DND-41 (cell line): Measurements from ENCODE around the gene PRICKLE3.

Experiments
- ATAC-seq: fragments of 200-7000 bp; cut with Tn5 transposase; 3 replicates; pipeline ENCODE4 v1.9.1; 2021; ENCODE audit warnings: low read depth; ENCODE audit not compliant: insufficient read depth
- DNase-seq: peaks from one replicate; pipeline ENCODE4 v3.0.0-alpha.2; 2020
- H2AFZ ChIP-seq: 2 replicates; pipeline ENCODE4 v1.6.0; 2012; ENCODE audit warnings: low read depth, low read length
- H3K27ac ChIP-seq: 2 replicates; pipeline ENCODE4 v1.5.1; 2012; ENCODE audit warnings: low read length, inconsistent platforms
- H3K27me3 ChIP-seq: fragments of 200-600 bp; sonication (generic); 2 replicates; pipeline ENCODE4 v1.6.0; 2012; ENCODE audit warnings: low read length, mild to moderate bottlenecking, inconsistent platforms; ENCODE audit not compliant: insufficient read depth, poor library complexity
- H3K36me3 ChIP-seq: 2 replicates; pipeline ENCODE4 v1.5.1; 2012; ENCODE audit warnings: low read length, inconsistent platforms; ENCODE audit not compliant: insufficient read depth
- H3K4me1 ChIP-seq: 2 replicates; pipeline ENCODE4 v1.5.1; 2012; ENCODE audit warnings: mild to moderate bottlenecking, low read length; ENCODE audit not compliant: insufficient read depth
- H3K4me2 ChIP-seq: 2 replicates; pipeline ENCODE4 v1.6.0; 2012; ENCODE audit warnings: mild to moderate bottlenecking, moderate library complexity, low read length, inconsistent platforms; ENCODE audit not compliant: insufficient read depth
- H3K4me3 ChIP-seq, 2 experiments: fragments of 200-600 bp in 1 of 2; shearing (Covaris generic) in 1 of 2; 2 replicates each; pipeline ENCODE4 v1.5.1; 2012 to 2016; ENCODE audit warnings: inconsistent platforms in 2 of 2, low read length in 2 of 2, mild to moderate bottlenecking in 2 of 2, low read depth in 1 of 2, moderate library complexity in 1 of 2
- H3K79me2 ChIP-seq: 2 replicates; pipeline ENCODE4 v1.6.0; 2012; ENCODE audit warnings: low read length, inconsistent platforms; ENCODE audit not compliant: insufficient read depth
- H3K9ac ChIP-seq: 2 replicates; pipeline ENCODE4 v1.6.0; 2012; ENCODE audit warnings: low read depth, mild to moderate bottlenecking, inconsistent platforms, low read length, moderate library complexity
- H3K9me3 ChIP-seq: 2 replicates; pipeline ENCODE4 v1.5.1; 2012; ENCODE audit warnings: low read length, moderate library complexity, mild to moderate bottlenecking, inconsistent platforms; ENCODE audit not compliant: insufficient read depth, severe bottlenecking
- H4K20me1 ChIP-seq: 2 replicates; pipeline ENCODE4 v1.6.0; 2012; ENCODE audit warnings: low read length; ENCODE audit not compliant: insufficient read depth
- CTCF ChIP-seq: IDR thresholded peaks from 2 replicates; pipeline ENCODE4 v1.5.1; 2012; ENCODE audit warnings: borderline replicate concordance, low read length, moderate library complexity, mild to moderate bottlenecking; ENCODE audit not compliant: poor library complexity, severe bottlenecking; ENCODE audit errors: extremely low read depth
- EZH2 ChIP-seq: IDR thresholded peaks from 3 replicates; pipeline ENCODE4 v1.6.1; 2012; ENCODE audit warnings: borderline replicate concordance, low read depth, mild to moderate bottlenecking, moderate library complexity, low read length, inconsistent platforms; ENCODE audit not compliant: severe bottlenecking

The PRICKLE3 gene

GRCh38 chrX:49178537-49178936, 7.6 kb downstream of the PRICKLE3 start:
- H3K4me1 ChIP-seq: no peaks in the 10 kb centered on the region
- TF ChIP-seq EZH2: no peak
- no peak for TF ChIP-seq CTCF
- no peak overlapping the region for H3K27ac ChIP-seq
- peaks cover 41% of the 10 kb centered on the region for H3K36me3 ChIP-seq
- H3K4me2 ChIP-seq: no peak overlapping the region
- H3K27me3 ChIP-seq: no peaks in the 10 kb centered on the region
- no peaks in the 10 kb centered on the region for H4K20me1 ChIP-seq
- no peak overlapping the region for H3K9ac ChIP-seq
- no peaks in the 10 kb centered on the region for H3K9me3 ChIP-seq
- H3K79me2 ChIP-seq: no peaks in the 10 kb centered on the region
- DNase-seq (no peak), ATAC-seq (no peak)
- H3K4me3 ChIP-seq: no peak overlapping the region
- no peak overlapping the region for H2AFZ ChIP-seq

GRCh38 chrX:49177873-49178480, 8.2 kb downstream of the PRICKLE3 start:
- H4K20me1 ChIP-seq: peaks cover 4% of the 10 kb centered on the region; the same call in 1 of the 2 replicates
- H3K4me3 ChIP-seq: no peak overlapping the region
- H3K9me3 ChIP-seq: no peaks in the 10 kb centered on the region
- H3K27ac ChIP-seq: no peak overlapping the region
- no peaks in the 10 kb centered on the region for H3K27me3 ChIP-seq
- peaks cover 5% of the 10 kb centered on the region for H3K4me1 ChIP-seq
- H3K79me2 ChIP-seq: peaks cover 3% of the 10 kb centered on the region
- H3K9ac ChIP-seq: no peak overlapping the region
- H3K36me3 ChIP-seq: peaks cover 41% of the 10 kb centered on the region
- ATAC-seq: no peak
- no peak overlapping the region for H3K4me2 ChIP-seq
- DNase-seq: no peak
- TF ChIP-seq CTCF (no peak), EZH2 (no peak)
- H2AFZ ChIP-seq: no peak overlapping the region

GRCh38 chrX:49177338-49177833, 8.8 kb downstream of the PRICKLE3 start:
- H3K4me3 ChIP-seq: no peak overlapping the region
- H2AFZ ChIP-seq: no peak overlapping the region
- peaks cover 5% of the 10 kb centered on the region; the same call in 1 of the 2 replicates for H4K20me1 ChIP-seq
- no peak overlapping the region for H3K27ac ChIP-seq
- no peaks in the 10 kb centered on the region for H3K9me3 ChIP-seq
- peaks cover 6% of the 10 kb centered on the region for H3K79me2 ChIP-seq
- no peak overlapping the region for H3K9ac ChIP-seq
- H3K36me3 ChIP-seq: peaks cover 41% of the 10 kb centered on the region
- no peak overlapping the region for H3K4me2 ChIP-seq
- peaks cover 10% of the 10 kb centered on the region for H3K4me1 ChIP-seq
- H3K27me3 ChIP-seq: no peaks in the 10 kb centered on the region
- TF ChIP-seq CTCF (peak; percentile 38), EZH2 (no peak)
- ATAC-seq: peak; percentile 46; the same call in 1 of the 3 replicates
- DNase-seq: no peak
